Lower leg skin (tissue), 4 donors: Measurements from ENCODE around the gene MCM5. TPM values are rescaled to one million over a fixed set of nuclear protein-coding genes. Genes with fewer than 3 reads are reported as not detected.

Source experiments
- DNase-seq, 2 donors: peaks; one replicate each; pipeline ENCODE4 v3.0.0-alpha.2; 2019; ENCODE audit warnings: low spot score in 2 of 2
- H3K4me3 ChIP-seq: fragments of 200-600 bp; sonication (generic); 2 replicates; pipeline ENCODE4 v1.5.1; 2017; ENCODE audit warnings: mild to moderate bottlenecking, low read depth; ENCODE audit not compliant: poor library complexity, severe bottlenecking
- POLR2A ChIP-seq, 2 donors: fragments of 450-650 bp; IDR thresholded peaks; one replicate each; pipeline ENCODE4 v1.6.1; 2016 to 2017; ENCODE audit warnings: antibody characterized with exemption in 2 of 2, mild to moderate bottlenecking in 1 of 2, moderate library complexity in 1 of 2
- WGBS, 2 donors: methylation state at CpG; one replicate each; pipeline ENCODE4 v1.1.5; 2018; 5-methylcytosine and 5-hydroxymethylcytosine counted together
- intact Hi-C: fragments of 100-400 bp; cut with DNase I; formaldehyde crosslinking; loops from one replicate; pipeline ENCODE4 v1.15.0; 2023; ENCODE audit warnings: low total_unique reads
- total RNA-seq, 4 donors: library from RNA; depleted of rRNA; stranded (reverse); fragments of >200 nt; gene quantifications; one replicate each; pipeline ENCODE4 v1.1.0, GENCODE V29; 2016
- TF ChIP-seq, protein P1 (sequence below), 3 donors: fragments of 450-650 bp; IDR thresholded peaks; one replicate each; pipeline ENCODE4 v1.5.1; 2016; ENCODE audit warnings: antibody characterized with exemption in 3 of 3, mild to moderate bottlenecking in 3 of 3, moderate library complexity in 2 of 3

Gene MCM5
- total RNA-seq, 4 donors from 2014 or later, result 10.1 to 44.3 (median 20.8) TPM

- TF ChIP-seq, protein P1, sequence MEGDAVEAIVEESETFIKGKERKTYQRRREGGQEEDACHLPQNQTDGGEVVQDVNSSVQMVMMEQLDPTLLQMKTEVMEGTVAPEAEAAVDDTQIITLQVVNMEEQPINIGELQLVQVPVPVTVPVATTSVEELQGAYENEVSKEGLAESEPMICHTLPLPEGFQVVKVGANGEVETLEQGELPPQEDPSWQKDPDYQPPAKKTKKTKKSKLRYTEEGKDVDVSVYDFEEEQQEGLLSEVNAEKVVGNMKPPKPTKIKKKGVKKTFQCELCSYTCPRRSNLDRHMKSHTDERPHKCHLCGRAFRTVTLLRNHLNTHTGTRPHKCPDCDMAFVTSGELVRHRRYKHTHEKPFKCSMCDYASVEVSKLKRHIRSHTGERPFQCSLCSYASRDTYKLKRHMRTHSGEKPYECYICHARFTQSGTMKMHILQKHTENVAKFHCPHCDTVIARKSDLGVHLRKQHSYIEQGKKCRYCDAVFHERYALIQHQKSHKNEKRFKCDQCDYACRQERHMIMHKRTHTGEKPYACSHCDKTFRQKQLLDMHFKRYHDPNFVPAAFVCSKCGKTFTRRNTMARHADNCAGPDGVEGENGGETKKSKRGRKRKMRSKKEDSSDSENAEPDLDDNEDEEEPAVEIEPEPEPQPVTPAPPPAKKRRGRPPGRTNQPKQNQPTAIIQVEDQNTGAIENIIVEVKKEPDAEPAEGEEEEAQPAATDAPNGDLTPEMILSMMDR (IDR thresholded peaks at IDR 0.05), result no peak
- TF ChIP-seq POLR2A (IDR thresholded peaks at IDR 0.05), result no peak
- WGBS, 2 donors, result 83 to 87% methylated on average over 7 of the region's 7 CpGs
- intact Hi-C loops, result no loop called here
- no peak overlapping the region for H3K4me3 ChIP-seq
- no peak for DNase-seq
These were observed 11.2 kb downstream of the MCM5 start for GRCh38 chr22:35411102-35411501.

- no peak overlapping the region for H3K4me3 ChIP-seq
- intact Hi-C loops, result no loop called here
- no peak for DNase-seq
- TF ChIP-seq, protein P1 (IDR thresholded peaks at IDR 0.05), result no peak
- TF ChIP-seq POLR2A (IDR thresholded peaks at IDR 0.05), result no peak
- 96 to 100% methylated on average over 4 of the region's 4 CpGs for WGBS, 2 donors
These were observed 13.7 kb downstream of the MCM5 start for GRCh38 chr22:35413624-35414023.

DNA sequence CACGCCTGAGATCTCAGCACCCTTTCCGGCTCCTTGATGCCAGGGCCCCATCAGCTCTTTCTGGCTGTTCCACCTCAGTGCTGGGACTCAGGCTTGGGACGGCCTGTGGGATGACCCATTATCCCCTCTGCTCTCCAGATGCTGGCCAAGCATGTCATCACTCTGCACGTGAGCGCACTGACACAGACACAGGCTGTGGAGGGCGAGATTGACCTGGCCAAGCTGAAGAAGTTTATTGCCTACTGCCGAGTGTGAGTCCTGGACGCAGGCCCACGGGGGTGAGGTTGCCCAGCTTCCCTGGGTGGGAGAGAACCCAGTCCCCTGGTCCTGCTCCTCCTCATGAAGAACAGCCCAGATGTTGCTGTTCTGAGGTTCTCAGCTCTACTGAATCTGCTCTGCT is 17.7 kb downstream of the MCM5 start:
- no peak for DNase-seq
- TF ChIP-seq, protein P1 (IDR thresholded peaks at IDR 0.05), result no peak
- no peak for TF ChIP-seq POLR2A (IDR thresholded peaks at IDR 0.05)
- intact Hi-C loops, result no loop called here
- WGBS, 2 donors, result 92 to 94% methylated on average over 9 of the region's 9 CpGs
- H3K4me3 ChIP-seq, result no peak overlapping the region

- intact Hi-C loops, result no loop called here
- no peak for DNase-seq
- H3K4me3 ChIP-seq, result no peak overlapping the region
- 80 to 82% methylated on average over 8 of the region's 8 CpGs for WGBS, 2 donors
- TF ChIP-seq POLR2A (IDR thresholded peaks at IDR 0.05), result no peak
- TF ChIP-seq, protein P1 (IDR thresholded peaks at IDR 0.05), result no peak
These were observed 18.1 kb downstream of the MCM5 start for GRCh38 chr22:35418088-35418487.

DNA sequence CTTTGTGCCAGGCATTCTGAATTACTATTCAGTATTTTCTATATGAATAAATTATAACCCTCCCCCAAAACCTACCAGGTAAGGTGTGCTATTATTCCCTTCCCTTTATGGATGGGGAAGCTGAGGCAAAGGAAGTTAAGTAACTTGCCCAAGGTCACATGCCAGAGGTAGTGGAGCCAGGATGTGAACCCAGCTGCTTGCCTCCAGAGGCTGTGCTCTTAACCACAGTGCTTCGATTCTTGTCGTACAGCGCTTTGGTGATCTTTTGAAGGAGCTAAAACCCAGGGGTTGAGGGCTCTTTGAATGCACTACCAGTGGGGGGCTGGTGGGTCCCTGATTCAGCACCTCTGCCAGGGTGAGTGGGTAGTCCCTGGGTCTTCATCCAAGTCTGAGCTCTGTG is 18.8 kb downstream of the MCM5 start:
- TF ChIP-seq, protein P1 (IDR thresholded peaks at IDR 0.05), result no peak
- no peak for TF ChIP-seq POLR2A (IDR thresholded peaks at IDR 0.05)
- intact Hi-C loops, result no loop called here
- DNase-seq, result no peak
- no peak overlapping the region for H3K4me3 ChIP-seq
- WGBS, 2 donors, result 85 to 96% methylated on average over 3 of the region's 3 CpGs

DNA sequence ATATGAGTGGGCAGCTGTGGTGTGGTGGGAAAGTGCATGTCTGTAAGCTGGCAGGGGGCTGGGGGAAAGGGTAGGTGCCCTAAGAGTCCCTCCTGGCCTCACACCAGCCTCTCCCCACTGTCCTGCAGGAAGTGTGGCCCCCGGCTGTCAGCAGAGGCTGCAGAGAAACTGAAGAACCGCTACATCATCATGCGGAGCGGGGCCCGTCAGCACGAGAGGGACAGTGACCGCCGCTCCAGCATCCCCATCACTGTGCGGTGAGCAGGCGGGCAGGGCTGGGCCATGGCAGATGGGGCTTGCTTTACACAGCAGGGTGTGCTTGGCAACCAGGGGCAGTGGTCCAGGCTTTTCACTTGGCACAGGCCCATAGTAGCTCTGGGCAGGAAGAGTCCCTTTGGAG is 19.8 kb downstream of the MCM5 start:
- no peak for DNase-seq
- TF ChIP-seq, protein P1 (IDR thresholded peaks at IDR 0.05), result no peak
- no peak for TF ChIP-seq POLR2A (IDR thresholded peaks at IDR 0.05)
- intact Hi-C loops, result loop anchor here (10.0 kb wide), 1 partner anchor 705 kb away; no protein-coding TSS in a partner anchor
- 91 to 96% methylated on average over 10 of the region's 10 CpGs for WGBS, 2 donors
- H3K4me3 ChIP-seq, result no peak overlapping the region
